IPS-18c (cell line): ENCODE results near the gene CSN3.
"Not testable (repeated sequence)": the region's sequence is repeated elsewhere in the genome, so short reads cannot be mapped to it uniquely, and the experiment has no call there.

ENCODE experiments used
- H3K4me3 ChIP-seq: 2 replicates; pipeline ENCODE4 v1.7.0; 2013; ENCODE audit warnings: low read depth, mild to moderate bottlenecking, low read length, moderate library complexity; ENCODE audit not compliant: insufficient read depth
- H3K9me3 ChIP-seq: one replicate; pipeline ENCODE4 v1.6.1; 2013; ENCODE audit warnings: mild to moderate bottlenecking, low read length, moderate library complexity; ENCODE audit not compliant: control insufficient read depth, insufficient read depth

CSN3 gene, protein sequence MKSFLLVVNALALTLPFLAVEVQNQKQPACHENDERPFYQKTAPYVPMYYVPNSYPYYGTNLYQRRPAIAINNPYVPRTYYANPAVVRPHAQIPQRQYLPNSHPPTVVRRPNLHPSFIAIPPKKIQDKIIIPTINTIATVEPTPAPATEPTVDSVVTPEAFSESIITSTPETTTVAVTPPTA

DNA sequence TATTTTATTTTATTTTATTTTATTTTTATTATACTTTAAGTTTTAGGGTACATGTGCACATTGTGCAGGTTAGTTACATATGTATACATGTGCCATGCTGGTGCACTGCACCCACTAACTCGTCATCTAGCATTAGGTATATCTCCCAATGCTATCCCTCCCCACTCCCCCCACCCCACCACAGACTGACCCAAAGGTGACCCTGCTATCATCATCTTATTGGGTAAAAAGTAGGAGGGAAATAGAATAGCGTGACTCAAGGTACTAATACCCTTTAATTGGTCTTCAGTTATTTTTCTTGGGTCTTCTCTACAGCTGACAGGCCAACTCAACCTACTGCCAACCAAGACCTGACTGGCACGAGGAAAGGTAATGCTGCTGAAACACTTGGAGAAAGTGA is at the start of gene CSN3:
CSN3 (plus strand) TSS at position 301 of the 400 bp plus-strand sequence. CDS start 2,223 bp downstream, outside the sequence.
- H3K4me3 ChIP-seq, H3K9me3 ChIP-seq: not testable (repeated sequence)

DNA sequence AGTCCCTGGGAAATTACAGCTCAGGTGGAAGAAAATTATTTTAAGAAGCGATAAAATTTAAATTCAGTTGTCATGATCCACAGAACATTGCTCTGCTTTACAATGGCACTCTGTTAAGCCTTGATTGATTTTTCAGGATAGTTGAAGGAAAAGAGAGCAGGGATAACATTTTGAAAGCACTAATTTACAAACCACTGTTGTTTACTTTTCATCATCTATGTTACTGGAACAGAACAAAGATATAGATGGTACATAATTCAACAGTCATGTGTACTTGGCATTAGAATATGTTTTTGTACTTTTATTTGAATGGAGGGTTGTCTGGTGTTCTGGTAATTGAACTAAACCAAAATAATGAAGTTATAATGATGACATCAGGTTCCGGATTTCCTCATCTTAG is 49.5 kb upstream of the CSN3 start:
- no peaks in the 10 kb centered on the region for H3K9me3 ChIP-seq
- no peak overlapping the region for H3K4me3 ChIP-seq

DNA sequence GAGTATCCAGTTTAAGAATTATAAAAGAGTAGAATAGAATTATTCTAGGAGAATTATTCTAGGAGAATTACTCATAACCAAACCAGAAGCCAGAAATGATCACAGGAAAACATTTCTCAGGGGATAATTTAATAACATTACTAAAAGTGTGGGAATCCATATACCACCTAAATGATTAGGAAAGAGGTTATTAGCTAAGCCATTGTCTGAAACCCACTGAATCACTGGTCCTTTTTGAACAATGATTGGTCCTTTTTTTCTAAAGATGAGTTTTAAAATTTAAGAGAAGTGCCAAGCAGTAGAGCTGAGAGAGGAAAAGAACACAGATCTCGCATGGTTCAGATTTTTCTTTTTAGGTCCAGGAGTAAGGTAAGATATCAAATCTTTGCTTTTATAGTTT is 47.0 kb upstream of the CSN3 start, which contains the start of gene ODAM:
ODAM (plus strand) TSS at position 301 of the 400 bp plus-strand sequence. CDS start 819 bp downstream, outside the sequence.
- no peaks in the 10 kb centered on the region for H3K9me3 ChIP-seq
- H3K4me3 ChIP-seq = no peak within 1 kb of the TSS

DNA sequence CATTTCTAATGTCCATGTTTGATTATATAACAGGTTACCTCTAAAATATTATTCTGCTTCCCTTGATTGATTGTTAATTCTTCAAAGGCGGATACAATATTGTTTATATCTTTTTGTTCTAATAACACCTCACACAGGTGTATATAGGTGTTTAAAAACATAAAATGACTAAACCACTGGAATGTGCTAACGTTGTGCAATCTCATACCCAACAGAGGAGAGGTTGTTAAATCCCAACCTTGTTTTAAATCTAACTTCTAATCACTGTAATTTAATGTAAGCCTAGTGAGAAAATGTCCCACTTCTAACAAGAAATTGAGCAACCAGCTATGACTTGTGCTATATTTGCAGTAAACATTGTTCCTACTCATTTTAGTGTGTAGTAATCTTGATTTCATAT is 45.5 kb upstream of the CSN3 start:
- Histone ChIP-seq H3K4me3 (no peak overlapping the region), H3K9me3 (no peaks in the 10 kb centered on the region)

DNA sequence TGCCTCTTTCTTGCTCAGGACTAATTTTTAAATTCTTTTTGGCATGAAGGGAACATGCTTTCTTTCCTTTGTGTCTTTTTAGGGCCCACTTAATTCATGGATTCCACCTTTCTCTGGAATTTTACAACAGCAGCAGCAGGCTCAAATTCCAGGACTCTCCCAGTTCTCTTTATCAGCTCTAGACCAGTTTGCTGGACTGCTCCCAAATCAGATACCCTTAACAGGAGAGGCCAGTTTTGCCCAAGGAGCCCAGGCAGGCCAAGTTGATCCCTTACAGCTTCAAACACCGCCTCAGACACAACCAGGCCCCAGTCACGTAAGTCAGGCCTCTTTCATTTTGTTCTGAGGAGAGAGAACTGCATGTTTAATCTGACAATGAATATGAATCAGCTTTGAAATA is 44.6 kb upstream of the CSN3 start:
- Histone ChIP-seq H3K9me3 (no peaks in the 10 kb centered on the region), H3K4me3 (no peak overlapping the region)

DNA sequence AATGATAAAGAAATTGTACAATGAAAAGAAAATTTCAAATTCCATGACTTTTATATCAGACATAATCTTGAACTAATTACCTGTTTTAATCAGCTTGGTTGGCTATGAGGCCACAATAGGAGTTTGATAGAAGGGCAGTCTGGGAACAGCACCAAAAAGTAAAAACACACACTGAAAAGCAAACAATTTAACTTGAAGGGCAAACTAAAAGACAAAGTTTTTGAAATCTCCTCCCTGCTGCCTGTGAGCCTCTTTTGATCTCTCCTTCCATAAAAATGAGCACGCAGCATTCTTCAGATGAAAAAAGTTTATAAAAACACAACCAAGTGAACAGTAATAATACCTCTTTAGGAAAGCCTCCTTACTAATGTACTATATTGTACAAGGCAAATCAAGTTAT is 38.8 kb upstream of the CSN3 start:
- Histone ChIP-seq H3K9me3 (no peaks in the 10 kb centered on the region), H3K4me3 (no peak overlapping the region)

DNA sequence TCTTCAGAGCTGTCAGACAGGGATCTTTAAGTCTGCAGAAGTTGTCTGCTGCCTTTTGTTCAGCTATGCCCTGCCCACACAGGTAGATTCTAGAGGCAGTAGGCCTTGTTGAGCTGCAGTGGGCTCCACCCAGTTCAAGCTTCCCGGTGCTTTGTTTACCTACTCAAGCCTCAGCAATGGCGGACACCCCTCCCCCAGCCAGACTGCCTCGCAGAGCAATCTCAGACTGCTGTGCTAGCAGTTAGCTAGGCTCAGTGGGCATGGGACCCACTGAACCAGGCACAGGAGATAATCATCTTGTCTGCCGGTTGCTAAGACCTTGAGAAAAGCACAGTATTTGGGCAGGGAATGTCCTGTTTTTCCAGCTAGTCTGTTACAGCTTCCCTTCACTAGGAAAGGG is 29.6 kb upstream of the CSN3 start:
- not testable (repeated sequence) for H3K9me3 ChIP-seq, H3K4me3 ChIP-seq

DNA sequence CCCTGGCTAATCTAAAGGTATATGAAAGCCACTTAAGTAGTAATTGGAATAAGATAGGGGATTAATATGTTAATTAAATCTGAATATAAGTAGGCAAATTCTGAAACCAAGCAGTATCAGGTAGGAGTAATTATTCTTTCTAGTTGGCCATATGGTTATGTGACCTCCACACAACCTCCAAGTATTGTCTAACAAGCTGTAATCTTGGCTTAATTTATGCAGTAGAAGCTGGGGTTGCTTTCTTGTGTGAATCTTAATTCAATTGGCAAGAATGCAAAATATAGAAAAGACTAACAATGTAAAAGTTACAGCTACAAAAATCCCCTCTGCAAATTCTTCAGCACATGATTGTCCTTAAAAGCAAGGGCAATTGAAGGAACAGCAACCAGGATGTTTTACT is 26.3 kb upstream of the CSN3 start:
- not testable (repeated sequence) for H3K4me3 ChIP-seq, H3K9me3 ChIP-seq

DNA sequence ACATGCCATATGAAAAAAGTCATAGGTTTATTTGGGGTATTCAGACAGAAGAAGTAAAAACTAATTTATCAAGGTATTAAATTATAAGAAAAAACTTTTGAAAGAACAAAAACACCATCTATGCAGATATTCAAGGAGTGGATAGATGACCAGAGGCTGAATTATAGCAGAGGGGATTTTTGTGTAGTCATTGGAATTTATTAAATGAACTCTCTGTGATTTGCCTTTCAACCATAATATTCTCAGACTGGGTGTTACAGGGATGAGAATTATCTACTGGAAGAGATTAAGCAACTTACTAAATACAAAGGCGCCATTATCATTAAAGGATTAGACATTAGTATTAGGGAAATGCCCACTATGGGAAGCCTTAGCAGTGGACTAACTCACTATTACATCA is 25.8 kb upstream of the CSN3 start:
- H3K9me3 ChIP-seq, H3K4me3 ChIP-seq: not testable (repeated sequence)

DNA sequence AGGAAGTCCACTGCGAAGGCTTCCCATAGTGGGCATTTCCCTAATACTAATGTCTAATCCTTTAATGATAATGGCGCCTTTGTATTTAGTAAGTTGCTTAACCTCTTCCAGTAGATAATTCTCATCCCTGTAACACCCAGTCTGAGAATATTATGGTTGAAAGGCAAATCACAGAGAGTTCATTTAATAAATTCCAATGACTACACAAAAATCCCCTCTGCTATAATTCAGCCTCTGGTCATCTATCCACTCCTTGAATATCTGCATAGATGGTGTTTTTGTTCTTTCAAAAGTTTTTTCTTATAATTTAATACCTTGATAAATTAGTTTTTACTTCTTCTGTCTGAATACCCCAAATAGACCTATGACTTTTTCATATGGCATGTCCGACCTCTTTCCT is 21.0 kb upstream of the CSN3 start:
- not testable (repeated sequence) for H3K4me3 ChIP-seq, H3K9me3 ChIP-seq

DNA sequence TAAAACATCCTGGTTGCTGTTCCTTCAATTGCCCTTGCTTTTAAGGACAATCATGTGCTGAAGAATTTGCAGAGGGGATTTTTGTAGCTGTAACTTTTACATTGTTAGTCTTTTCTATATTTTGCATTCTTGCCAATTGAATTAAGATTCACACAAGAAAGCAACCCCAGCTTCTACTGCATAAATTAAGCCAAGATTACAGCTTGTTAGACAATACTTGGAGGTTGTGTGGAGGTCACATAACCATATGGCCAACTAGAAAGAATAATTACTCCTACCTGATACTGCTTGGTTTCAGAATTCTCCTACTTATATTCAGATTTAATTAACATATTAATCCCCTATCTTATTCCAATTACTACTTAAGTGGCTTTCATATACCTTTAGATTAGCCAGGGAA is 20.6 kb upstream of the CSN3 start:
- not testable (repeated sequence) for H3K4me3 ChIP-seq, H3K9me3 ChIP-seq

DNA sequence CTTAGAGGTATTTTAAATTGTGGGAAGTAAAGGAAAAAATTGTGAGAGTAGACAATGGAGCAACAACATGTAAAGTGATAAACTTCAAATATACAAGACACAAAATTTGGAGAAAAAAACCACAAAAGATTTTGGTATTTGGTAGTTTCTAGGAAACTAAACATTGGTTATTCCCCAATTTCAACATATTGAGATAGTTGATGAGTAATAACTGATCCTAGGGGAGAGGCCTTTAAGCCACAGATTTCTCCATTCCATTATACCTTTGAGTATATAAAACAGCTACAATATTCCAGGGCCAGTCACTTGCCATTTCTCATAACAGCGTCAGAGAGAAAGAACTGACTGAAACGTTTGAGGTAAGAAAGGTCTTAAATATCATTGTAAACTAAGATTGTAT is 16.6 kb upstream of the CSN3 start, which contains the start of gene FDCSP:
FDCSP (plus strand) TSS at position 301 of the 400 bp plus-strand sequence. CDS start 5,071 bp downstream, outside the sequence.
- Histone ChIP-seq H3K9me3 (no peaks in the 10 kb centered on the region), H3K4me3 (no peak within 1 kb of the TSS)

DNA sequence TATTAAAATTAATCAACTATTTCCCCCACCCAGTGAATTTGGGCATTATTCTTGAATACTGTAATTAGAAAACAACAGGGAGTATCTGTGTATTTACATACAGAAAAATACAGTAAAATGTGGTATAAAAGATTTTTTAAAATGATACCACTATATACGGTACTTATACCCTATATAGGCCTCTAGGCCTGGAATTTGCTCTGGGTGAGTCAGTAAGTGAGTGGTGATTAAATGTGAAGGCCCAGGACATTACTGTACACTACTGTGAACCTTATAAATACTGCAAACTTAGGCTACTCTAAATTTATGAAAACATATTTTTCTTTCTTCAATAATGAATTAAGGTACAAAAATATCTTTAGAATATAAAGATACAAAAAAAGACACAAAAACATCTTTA is 6.3 kb upstream of the CSN3 start:
- H3K4me3 ChIP-seq = no peak overlapping the region
- H3K9me3 ChIP-seq = no peaks in the 10 kb centered on the region

DNA sequence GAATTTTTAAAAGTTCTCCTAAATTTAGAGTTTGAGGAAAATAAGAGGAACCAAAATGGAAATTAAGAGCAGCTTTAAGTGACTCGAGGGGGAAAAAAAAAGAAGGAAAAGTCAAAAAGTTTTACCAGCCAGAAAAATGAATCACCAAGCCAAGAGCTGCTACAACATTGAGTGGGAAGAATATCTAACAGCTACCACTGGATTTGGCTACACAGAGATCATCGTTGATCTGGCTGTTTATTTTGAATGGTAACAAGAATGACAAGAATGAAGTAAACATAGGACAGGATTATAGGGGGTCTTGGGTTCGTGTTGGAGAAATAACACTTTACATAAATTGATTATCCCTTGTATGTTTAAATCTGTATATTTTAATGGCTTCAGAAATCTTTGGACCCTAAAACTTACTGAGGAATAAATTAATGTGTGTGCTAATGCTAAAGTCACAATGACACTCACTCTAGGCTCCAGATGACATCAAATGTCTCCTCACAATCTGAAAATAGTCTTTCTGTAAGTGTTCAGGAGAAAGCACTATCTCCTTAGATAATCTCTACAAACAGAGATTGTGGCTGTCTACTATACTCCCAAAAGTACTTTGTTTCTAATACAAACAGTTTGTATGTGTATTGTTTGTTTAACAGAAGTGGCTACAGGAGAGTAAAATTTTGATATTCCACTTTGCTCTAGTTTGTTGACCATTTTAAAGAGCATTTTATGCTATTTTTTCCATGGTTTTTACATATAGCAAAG is 3.1 kb upstream of the CSN3 start:
- Histone ChIP-seq H3K4me3 (no peak overlapping the region), H3K9me3 (no peaks in the 10 kb centered on the region)

DNA sequence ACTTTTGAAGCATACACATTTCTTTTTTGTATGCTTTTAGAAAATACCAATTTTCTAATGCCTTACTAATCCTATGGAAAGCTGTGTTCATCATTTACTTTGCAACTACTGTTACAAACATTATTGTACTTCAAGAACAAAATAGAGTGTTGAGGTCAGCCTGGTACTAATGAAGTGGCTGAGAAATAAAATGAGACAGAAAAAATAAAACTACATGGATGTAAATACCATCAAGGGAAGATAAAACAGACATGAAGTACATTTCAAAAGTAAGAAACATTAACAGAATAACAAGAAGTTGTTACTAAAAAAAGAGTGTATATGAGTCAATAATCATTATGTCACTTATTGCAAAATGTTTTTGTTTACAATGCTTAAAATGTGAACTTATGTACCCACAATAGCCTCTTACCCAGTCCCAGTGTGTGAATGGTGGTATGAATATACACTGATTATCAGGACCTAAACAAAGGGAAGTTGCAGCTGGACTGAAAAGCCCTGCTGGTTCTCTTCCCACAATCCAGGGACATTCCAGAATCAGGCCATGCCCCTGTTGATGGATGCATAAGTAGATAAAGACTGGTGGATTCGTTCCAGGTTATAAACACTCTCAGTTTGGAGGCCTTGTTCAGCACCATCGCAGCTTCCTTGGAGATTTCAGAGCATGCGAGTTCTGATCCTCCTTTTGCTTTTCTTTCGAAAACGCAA is 2.4 kb upstream of the CSN3 start:
- no peak overlapping the region for H3K4me3 ChIP-seq
- no peaks in the 10 kb centered on the region for H3K9me3 ChIP-seq

DNA sequence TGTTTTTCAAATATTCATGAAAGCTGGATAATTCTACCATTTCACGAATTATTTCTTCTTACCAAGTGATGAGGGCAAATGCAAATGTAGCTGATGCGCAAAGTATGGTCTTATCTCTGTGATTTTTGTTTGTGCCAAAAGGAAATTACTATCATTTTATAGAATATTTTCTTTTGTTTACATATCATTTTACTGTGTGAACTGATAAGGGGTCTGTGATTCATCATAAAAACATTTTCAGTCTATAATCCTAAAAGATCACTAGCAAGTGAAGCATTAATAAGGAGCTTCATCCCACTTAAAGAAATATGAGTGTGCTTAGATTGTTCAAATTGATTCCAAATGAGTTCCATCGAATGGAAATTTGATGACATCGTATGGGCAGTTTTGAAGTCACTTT is 694 bp downstream of the CSN3 start:
- Histone ChIP-seq H3K9me3 (no peaks in the 10 kb centered on the region), H3K4me3 (no peak overlapping the region)

DNA sequence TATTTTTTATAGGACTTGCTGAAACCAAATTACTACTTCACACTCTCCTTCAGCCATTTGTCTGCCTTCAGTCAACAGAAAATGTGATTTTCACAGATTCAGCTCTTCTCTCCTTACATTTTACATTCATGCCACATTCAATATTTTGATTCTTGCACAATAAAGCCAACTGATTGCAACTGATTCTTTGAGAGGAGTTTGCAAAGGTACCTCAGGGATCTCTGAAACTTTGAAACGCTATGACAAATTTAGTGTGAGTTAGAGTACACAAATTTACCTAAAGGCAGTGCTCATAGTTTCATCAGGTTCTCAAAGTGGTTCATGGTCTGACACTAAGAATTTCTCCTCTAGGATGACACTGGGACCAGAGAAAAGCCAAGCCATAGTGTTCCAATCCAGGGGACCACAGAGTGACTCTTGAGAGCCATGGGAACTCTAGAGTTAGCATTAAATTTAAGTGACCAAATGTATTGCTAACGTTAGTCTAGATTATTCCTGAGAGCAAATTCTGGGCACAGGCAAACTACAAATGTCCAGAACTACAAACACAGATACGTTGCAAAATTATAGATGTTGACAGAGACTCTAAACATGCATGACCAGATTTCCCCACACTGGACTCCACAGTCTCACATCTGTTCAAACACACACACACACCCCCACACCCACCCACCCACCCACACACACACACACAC is 9.0 kb downstream of the CSN3 start:
- no peak overlapping the region for H3K4me3 ChIP-seq
- H3K9me3 ChIP-seq = no peaks in the 10 kb centered on the region

DNA sequence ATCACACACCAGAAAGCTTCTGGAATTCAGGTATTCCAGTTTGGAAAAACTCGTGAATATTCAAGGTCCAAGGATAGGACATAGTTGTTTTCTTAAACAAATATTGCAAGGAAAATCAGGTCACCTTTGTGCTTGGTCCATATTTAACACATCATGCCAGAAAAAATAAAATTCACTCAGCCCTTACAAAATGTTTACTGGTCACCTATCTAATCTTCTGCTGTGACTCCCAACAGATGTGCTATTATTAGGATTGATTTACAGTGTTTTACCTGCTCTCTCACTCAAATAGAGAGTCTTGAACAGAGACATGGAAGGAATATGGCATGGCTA is 9.5 kb downstream of the CSN3 start:
- Histone ChIP-seq H3K9me3 (no peaks in the 10 kb centered on the region), H3K4me3 (no peak overlapping the region)
